Cortex of kidney (tissue), 1 donor: ENCODE measurements around the gene MAP2.

Experiments used
- DNase-seq: peaks from one replicate; lab custom pipeline; 2025; lab: John Stamatoyannopoulos, UW

The MAP2 gene, protein sequence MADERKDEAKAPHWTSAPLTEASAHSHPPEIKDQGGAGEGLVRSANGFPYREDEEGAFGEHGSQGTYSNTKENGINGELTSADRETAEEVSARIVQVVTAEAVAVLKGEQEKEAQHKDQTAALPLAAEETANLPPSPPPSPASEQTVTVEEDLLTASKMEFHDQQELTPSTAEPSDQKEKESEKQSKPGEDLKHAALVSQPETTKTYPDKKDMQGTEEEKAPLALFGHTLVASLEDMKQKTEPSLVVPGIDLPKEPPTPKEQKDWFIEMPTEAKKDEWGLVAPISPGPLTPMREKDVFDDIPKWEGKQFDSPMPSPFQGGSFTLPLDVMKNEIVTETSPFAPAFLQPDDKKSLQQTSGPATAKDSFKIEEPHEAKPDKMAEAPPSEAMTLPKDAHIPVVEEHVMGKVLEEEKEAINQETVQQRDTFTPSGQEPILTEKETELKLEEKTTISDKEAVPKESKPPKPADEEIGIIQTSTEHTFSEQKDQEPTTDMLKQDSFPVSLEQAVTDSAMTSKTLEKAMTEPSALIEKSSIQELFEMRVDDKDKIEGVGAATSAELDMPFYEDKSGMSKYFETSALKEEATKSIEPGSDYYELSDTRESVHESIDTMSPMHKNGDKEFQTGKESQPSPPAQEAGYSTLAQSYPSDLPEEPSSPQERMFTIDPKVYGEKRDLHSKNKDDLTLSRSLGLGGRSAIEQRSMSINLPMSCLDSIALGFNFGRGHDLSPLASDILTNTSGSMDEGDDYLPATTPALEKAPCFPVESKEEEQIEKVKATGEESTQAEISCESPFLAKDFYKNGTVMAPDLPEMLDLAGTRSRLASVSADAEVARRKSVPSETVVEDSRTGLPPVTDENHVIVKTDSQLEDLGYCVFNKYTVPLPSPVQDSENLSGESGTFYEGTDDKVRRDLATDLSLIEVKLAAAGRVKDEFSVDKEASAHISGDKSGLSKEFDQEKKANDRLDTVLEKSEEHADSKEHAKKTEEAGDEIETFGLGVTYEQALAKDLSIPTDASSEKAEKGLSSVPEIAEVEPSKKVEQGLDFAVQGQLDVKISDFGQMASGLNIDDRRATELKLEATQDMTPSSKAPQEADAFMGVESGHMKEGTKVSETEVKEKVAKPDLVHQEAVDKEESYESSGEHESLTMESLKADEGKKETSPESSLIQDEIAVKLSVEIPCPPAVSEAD (N-terminal part only)

DNA sequence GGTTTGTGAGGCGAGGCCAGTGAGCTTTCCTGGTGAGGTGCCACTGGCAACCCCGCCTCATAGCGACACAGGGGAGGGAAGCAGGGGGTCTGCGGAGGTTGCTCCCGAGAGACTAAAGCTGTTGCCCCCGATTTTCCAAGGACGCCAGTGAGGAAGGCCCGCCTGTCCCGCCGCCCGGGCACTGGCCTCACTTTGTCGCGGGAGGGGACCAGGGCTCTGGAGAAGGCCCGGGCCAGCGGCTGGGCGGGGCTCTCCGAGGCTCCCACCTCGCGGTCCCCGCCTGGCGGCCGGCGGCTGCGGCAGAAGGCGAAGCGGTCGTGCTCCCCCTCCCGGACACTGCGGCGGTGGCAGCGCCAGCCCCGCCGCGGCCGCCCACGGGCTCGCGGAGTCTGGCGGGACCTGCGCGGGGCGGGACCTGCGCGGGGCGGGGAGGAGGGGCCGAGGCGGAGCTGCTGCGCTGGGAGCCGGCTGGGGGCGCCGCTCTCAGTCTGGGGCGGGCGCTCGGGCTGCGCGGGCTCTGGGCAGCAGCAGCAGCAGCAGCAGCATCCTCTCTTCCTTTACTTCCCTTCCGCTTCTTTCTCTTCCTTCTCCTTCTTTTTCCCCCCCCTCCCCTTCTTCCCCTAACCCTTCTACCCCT is at the start of gene MAP2:
Gene MAP2 (plus strand): TSS at position 486 of the 637 bp plus-strand sequence. CDS start 229,124 bp downstream, outside the sequence.
- DNase-seq, result peak; percentile 12

DNA sequence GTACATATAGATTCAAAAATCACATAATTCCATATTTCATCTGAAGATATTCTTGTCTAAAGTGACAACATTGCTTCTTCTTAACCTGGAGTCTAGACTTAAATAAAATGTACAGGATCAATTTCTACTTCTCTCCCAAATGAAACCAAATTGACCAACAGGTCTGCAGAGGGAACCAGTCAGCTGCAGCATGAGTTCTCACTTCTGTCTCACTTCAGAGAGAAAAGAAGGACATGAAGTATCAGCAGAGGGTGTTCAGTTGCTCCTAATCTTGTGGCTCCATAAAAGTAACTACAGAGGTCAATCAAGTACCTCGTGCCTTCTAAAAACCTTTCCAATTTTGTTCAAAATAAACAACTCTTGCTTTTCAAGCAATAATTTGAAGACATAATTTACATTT is 47.2 kb upstream of the MAP2 start:
- no peak for DNase-seq

DNA sequence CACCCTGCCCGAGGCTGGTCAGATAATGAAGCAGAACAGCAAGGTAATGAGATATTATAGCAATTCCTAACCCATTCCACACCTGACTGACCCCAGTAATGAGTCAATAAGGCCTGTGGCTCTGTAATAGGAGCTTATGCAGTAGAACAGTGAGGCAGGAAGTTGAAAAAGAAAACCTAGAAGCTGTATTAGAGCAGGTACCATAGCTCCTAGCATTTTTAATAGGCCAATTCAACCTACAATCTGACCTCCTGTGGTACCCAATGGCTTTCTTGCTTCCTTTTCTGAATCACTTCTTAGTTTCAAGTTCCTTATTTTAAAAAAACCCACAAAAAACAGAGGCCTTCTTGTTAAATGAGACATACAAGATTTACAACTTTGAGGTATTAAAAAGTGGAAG is 43.6 kb upstream of the MAP2 start:
- no peak for DNase-seq

DNA sequence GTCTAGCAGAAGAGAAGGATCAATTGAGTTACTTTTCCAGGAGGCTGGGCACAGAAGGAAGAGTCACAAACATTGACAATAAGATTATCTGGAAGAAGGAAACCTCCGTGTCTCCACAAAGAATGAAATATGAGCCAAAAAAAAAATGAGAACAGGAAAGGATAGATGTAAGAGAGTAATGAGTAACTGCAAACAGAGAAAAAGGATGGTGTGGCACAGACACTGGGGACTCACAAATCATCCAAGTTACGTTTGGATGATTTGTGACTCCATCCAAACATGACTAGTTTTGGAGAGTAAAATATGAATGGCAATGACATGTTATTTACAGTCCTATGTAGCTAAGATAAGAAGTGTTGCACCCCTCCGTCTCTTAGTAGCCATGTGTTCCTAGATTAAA is 42.8 kb upstream of the MAP2 start:
- no peak for DNase-seq

DNA sequence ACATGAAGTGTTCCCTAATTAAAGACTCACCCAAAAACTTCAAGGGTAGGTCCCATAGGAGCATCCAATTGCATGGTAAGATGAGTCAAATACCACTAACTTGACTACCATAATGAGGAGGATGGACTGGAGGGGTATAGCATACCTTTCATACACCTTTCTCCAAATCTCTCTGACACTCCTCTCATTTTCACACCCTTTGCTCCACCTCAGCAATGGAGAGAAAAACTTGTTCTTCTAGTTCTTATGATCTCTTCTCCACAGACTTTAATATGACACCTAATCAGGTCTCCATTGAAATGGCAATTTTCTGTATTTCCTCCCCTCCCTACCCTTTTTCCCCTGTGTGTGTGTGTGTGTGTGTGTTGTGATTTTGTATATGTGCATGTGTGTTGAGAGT is 41.1 kb upstream of the MAP2 start:
- no peak for DNase-seq

DNA sequence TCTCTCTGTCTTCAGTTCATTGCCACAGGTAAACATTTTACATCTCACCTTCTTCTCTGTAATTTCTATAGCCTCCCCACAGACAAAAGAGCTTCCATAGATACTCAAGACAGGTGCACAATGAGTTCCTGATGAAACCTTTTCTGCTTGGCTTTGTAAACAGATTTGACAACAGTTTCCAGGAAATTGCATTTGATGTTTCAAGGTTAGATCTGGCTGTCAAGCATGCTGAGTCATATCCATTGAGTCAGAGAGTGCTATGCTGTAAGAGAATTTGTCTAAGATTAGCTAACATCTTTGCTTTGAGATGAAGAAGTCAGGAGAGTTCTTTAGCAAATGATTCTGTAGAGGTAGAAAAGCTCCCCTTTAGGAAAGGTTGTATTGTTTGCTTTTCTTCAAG is 40.6 kb upstream of the MAP2 start:
- DNase-seq, result no peak

DNA sequence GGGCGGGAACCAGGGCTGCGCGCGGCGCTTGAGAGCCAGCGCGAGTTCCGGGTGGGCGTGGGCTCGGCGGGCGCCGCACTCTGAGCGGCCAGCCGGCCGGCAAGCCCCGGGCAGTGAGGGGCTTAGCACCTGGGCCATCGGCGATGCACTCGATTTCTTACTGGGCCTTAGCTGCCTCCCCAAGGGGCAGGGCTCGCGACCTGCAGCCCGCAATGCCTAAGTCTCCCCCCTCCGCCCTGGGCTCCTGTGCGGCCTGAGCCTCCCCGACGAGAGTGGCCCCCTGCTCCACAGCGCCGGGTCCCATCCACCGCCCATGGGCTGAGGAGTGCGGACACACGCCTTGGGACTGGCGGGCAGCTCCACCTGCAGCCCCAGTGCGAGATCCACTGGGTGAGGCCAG is 36.5 kb upstream of the MAP2 start:
- DNase-seq, result no peak

DNA sequence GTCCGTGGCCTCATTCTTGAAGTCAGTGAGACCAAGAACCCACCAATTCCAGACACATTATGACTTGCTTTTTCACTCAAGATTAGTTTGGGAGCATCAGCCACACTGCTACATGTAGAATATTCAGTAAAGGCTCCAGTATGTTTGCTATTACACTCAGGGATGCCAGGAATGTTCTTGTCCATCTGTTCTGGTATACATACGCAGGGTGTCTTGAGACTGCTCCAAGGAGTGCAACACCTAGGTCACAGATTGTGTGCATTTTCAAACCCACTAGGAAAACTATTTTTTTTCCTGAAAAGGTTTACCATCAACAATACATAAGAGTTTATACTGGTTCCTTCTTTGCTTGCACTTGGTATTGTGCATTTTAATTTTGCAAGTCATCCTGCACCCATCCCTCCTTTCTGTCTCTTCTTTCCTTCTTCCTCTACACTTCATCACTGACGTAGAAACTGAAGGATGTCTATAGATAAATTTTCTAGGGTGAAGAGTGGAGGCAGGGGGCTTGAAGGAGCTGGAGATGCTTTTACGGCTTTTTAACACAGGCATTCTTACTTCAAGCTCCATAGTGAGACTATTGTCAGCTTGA is 35.3 kb upstream of the MAP2 start:
- no peak for DNase-seq

DNA sequence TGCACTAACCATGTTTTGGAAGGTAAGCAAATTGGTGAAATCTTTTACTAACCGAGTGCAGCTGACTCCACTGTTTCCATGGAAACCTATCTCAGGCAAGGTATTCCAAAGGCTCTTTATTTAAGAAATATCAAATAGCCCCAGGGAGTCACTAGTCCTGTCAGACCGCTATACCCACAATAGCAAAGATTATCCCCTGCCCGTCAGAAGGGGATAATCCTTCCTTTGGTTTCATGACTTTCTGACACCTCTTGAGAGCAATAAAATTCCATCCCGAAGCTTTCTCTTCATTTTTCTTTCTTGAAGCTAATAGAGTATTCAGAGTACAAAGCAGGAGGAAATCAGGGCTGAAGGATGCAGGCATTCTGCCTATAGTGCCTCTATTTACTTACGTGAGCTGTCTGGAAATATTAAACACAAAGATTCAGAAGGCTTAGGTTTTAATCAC is 34.7 kb upstream of the MAP2 start:
- DNase-seq, result no peak

DNA sequence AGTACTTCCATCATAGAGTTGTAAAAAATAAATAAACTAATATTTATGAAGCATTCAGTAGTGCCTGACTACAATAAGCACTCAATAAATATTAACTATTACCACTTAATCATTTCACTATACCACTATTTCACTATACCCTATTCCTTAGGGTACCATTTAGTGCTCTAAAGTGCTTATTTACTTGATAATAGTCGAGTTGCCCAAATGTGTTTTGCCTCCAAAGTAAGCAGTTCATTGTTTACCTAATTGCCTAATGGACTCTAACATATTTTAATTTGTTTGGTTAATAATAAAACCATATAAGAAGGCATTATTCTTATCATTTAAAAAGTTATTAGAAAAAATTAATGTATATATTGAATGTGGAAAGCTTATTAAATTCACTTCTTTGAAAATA is 33.0 kb upstream of the MAP2 start:
- no peak for DNase-seq

DNA sequence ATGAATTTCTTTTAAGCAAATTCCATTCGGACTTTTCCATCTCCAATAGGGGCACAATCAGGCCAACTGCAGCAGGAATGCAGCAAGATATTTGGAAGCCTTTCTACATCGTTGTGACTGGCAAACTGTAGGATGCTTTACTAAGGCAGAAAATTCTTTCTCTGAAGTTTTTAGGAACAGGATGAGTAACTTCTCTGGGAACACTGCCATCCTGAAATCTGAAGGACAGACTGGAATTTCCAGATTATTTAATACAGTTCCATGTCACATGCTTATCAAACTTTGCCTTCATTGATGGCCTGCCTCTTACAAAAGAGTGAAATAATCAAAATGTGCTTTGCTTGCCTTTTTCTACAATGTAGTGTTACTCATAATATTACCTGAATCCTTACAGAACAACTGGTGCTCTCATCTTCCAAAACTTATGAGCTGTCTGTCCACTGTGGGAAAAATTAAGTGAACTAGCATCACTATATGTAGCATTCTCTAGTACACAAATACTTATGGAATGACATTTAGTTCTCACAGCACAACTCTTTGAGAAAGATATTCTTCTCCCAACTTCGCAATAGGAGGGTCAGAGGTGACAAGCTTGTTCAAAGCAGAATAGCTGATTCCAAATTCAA is 32.0 kb upstream of the MAP2 start:
- no peak for DNase-seq

DNA sequence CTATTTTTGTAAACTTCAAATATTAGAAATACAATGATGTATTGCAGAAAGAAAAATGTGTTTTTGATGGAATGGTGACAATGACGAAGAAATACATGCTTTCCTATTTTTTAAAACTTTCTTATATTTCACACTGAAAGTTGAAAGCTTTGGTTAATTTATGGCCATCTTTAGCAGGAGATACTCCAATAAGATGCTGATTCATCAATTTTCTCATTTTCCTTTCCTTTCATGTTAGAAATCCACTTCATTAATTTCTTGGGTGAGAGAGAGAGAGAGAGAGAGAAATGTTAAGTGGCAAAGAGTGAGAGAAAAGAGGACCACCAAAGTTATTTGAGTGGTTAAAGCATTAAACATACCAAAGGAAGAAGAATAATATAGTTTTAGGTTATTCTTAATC is 28.6 kb upstream of the MAP2 start:
- no peak for DNase-seq

DNA sequence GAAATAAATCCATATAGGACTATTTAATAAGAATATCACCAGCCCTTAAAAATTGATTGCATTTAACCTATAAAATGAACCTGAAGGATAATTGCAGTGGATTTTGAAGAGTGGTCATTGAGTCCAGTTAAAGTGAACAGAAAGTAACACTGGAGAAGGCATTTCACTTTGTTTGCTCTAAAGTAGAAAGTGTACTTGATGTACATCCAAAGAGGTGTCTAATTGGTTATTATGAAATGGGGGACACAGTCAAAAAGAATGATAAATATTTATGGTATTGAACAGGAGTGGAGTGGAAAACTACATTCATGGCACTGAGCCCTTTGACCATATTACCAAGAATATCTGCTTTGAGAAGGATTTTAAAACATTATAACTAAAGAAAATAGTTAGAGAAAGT is 28.2 kb upstream of the MAP2 start:
- DNase-seq, result no peak

DNA sequence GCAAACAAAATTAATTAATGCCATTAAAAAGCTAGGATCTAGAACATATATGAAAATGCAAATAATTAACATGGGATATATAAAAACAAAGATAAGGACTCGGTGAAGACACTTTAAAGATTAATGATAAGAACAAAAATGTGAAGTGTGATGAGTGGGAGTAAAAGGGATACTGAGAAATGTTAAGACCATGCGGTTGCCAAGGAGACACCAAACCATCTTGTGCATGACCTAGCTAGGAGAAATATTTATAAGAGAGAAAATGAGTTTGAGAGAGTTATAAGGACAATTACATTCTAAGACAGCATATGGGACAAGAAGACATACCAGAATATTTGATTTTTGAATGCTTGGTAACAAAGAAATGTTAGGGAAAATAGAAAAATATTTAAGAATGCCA is 25.4 kb upstream of the MAP2 start:
- no peak for DNase-seq

DNA sequence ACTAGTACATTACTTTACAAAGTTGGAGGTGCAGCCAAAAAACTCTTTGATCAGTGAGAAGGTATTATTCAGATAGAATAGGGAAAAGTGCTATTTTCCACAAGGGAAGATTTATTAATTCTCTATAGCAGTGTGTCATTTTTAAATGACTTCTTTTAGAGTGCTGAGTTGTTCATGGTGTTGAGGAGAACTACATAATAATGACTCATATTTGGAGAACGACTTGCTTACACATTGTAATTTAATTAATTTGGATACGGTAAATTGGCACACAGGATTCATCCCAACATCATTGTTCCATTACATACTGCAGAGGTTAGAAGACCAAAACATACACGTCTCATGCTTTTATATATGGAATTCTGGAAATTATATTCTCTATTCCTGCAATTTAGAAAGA is 22.1 kb upstream of the MAP2 start:
- DNase-seq, result no peak

DNA sequence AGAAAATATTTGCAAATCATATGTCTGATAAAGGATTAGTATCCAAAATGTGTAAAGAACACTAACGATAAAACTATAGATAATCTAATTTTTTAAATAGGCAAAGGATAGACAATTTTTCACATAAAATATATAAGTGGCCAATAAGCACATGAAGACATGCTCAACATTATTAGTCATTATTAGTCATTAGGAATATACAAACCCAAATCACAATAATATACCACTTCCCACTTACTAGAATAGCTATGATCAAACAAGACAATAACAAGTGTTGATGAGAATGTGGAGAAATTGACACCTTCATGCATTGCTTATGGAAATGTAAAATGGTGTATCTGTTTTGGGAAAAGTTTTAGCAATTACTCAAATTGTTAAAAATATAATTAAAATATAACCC is 12.6 kb upstream of the MAP2 start:
- DNase-seq, result no peak

DNA sequence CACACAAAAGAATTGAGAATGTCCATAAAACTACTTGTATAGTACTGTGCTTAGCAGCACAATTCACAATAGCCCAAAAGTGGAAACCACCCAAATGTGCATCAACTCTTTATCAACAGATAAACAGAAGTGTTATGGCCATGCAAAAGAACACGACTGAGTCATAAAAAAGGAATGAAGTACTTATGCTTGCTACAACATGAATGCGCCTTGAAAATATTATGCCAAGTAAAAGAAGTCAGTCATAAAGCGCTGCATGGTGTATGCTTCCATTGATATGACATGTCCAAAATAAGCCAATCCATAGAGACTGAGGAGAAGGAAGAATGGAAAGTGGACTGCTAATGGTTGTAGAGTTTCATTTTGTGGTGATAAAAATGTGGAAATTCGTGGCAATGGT is 12.1 kb upstream of the MAP2 start:
- no peak for DNase-seq

DNA sequence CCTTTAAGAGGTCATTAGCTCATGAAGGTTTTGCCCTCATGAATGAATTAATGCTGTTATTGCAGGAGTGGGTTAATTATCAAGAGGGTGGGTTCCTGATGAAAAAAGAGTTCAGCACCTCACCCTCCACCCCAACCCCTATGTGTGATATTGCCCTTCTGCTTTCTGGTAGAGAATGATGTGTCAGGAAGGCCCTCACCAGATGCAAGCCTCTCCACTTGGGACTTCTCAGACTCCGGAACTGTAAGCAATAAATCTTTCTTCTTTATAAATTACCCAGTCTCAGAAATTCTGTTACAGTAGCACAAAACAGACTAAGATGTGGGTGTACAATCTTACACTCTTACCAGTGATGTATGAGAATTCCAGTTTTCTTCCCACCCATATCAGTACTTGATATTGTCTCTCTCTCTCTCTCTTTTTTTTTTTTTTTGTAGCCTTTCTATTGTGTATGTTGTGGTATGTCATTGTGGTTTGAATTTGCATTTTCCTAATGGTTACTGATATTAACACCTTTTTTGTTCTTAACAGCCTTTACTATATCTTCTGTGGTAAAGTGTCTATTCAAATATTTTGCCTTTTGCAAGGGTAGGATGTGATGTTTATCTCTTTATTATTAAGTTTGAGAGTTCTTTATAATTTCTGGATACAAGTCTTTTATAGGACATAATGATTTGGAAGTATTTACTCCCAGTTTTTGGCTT is 10.4 kb upstream of the MAP2 start:
- DNase-seq, result no peak

DNA sequence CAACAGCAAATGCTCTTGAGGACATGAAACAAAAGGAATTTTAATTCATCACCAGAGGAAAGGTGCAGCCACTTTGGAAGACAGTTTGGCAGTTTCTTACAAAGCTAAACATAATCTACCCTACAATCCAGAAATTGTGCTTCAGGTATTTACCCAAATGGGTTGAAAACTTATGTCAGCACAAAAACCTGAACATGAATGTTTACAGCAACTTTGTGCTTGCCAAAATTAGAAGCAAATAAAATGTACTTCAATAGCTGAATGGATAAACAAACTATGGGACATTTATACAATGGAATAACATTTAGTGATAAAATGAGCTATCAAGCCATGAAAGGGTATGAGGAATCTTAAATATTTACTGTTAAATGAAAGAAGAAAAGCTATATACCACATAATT is 6.9 kb upstream of the MAP2 start:
- no peak for DNase-seq

DNA sequence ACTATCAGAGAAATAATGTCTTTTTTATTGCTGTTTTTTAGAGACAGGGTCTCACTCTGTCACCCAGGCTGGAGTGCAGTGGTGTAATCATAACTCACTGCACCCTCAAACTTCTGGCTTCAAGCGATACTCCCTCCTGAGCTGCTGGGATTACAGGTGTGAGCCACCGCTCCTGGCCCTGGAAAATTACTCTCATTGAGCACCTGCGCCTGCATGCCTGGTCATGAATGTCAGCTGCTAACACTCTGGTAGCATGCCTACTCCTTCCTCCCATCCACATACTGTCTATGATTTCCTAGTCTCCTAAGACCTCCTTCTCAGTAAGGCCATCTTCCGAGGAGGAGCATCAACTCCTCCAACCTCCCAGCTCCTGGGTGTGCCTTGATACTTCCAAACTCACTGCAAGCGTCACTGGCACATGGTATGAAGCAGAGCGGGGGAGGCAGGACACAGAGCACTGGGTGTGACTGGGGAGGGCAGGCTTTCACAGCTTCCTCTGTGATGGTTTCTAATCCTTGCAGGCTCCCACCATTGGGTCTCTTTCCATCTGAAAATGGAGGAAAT is 1.6 kb upstream of the MAP2 start:
- DNase-seq, result no peak
